CD14-positive monocyte (primary cell): ENCODE results near the gene CNTN4. TPM values are rescaled to one million over a fixed set of nuclear protein-coding genes. Genes with fewer than 3 reads are reported as not detected.

Experiments used
- DNase-seq, 3 donors: peaks; one replicate each; pipeline ENCODE4 v3.0.0-alpha.2; 2011 to 2022
- H2AFZ ChIP-seq: 2 replicates; pipeline ENCODE4 v1.6.0; 2012; ENCODE audit warnings: mild to moderate bottlenecking, low read depth, low read length, inconsistent platforms; ENCODE audit not compliant: insufficient read depth, poor library complexity, severe bottlenecking
- H3K27ac ChIP-seq, 2 donors: 1 replicate in 1 of 2; 2 replicates in 1 of 2; pipeline ENCODE4 v1.5.1; 2012 to 2013; ENCODE audit warnings: low read length in 2 of 2, control low read depth in 1 of 2, inconsistent platforms in 1 of 2, low read depth in 1 of 2, mild to moderate bottlenecking in 1 of 2
- H3K27me3 ChIP-seq, 2 donors: one replicate each; pipeline versions ENCODE4 v1.6.0 to v1.6.1; 2011 to 2013; ENCODE audit warnings: low read length in 2 of 2; ENCODE audit not compliant: control insufficient read depth in 2 of 2, insufficient read depth in 2 of 2
- H3K36me3 ChIP-seq, 2 donors: replicated peaks in 1 of 2; 1 replicate in 1 of 2; 2 replicates in 1 of 2; pipeline versions ENCODE4 v1.5.1 to v1.6.1; 2012 to 2013; ENCODE audit warnings: low read length in 2 of 2, control low read depth in 1 of 2, inconsistent platforms in 1 of 2, mild to moderate bottlenecking in 1 of 2; ENCODE audit not compliant: insufficient read depth in 2 of 2, control insufficient read depth in 1 of 2
- H3K4me1 ChIP-seq, 2 donors: 1 replicate in 1 of 2; 2 replicates in 1 of 2; pipeline versions ENCODE4 v1.5.1 to v1.6.1; 2012 to 2013; ENCODE audit warnings: low read length in 2 of 2, control low read depth in 1 of 2, inconsistent platforms in 1 of 2, mild to moderate bottlenecking in 1 of 2, moderate library complexity in 1 of 2; ENCODE audit not compliant: insufficient read depth in 2 of 2, control insufficient read depth in 1 of 2
- H3K4me2 ChIP-seq: replicated peaks from 2 replicates; pipeline ENCODE3; 2012; ENCODE audit warnings: low read length, moderate library complexity, mild to moderate bottlenecking; ENCODE audit not compliant: poor library complexity, severe bottlenecking; ENCODE audit errors: extremely low read depth
- H3K4me3 ChIP-seq, 3 experiments: fragments of 200-600 bp in 1 of 3; sonication (generic) in 1 of 3; replicated peaks in 1 of 3; 1 replicate in 2 of 3; 2 replicates in 1 of 3; pipeline ENCODE4 v1.5.1; 2011 to 2013; ENCODE audit warnings: low read length in 3 of 3, mild to moderate bottlenecking in 3 of 3, control low read depth in 2 of 3, low read depth in 2 of 3, inconsistent platforms in 1 of 3, moderate library complexity in 1 of 3
- H3K79me2 ChIP-seq: 2 replicates; pipeline ENCODE4 v1.6.0; 2012; ENCODE audit warnings: mild to moderate bottlenecking, control low read depth, inconsistent platforms, low read length, moderate library complexity; ENCODE audit not compliant: insufficient read depth
- H3K9ac ChIP-seq: 2 replicates; pipeline ENCODE4 v1.6.0; 2017; ENCODE audit warnings: low read length, mild to moderate bottlenecking; ENCODE audit not compliant: insufficient read depth, poor library complexity, severe bottlenecking
- H3K9me3 ChIP-seq, 2 donors: replicated peaks in 1 of 2; 1 replicate in 1 of 2; 2 replicates in 1 of 2; pipeline versions ENCODE4 v1.5.1 to v1.6.1; 2012 to 2013; ENCODE audit warnings: low read length in 2 of 2, control low read depth in 1 of 2; ENCODE audit not compliant: control insufficient read depth in 1 of 2, insufficient read depth in 1 of 2
- H4K20me1 ChIP-seq: 2 replicates; pipeline ENCODE4 v1.6.0; 2012; ENCODE audit warnings: mild to moderate bottlenecking, low read length, control low read depth, moderate library complexity; ENCODE audit not compliant: insufficient read depth
- H3K27ac Mint-ChIP-seq, 7 donors: one replicate each; pipeline ENCODE4 v1.8.0; 2020; ENCODE audit warnings: mild to moderate bottlenecking in 7 of 7, mixed read lengths in 7 of 7, moderate library complexity in 6 of 7, inconsistent platforms in 2 of 7
- H3K27me3 Mint-ChIP-seq, 3 donors: one replicate each; pipeline ENCODE4 v1.8.0; 2021 to 2022; ENCODE audit warnings: low read depth in 3 of 3, mild to moderate bottlenecking in 3 of 3, mixed read lengths in 3 of 3, moderate library complexity in 3 of 3, inconsistent platforms in 1 of 3
- H3K36me3 Mint-ChIP-seq, 2 donors: one replicate each; pipeline ENCODE4 v1.8.0; 2020; ENCODE audit warnings: mixed read lengths in 2 of 2, inconsistent platforms in 1 of 2, mild to moderate bottlenecking in 1 of 2
- H3K4me1 Mint-ChIP-seq: one replicate; pipeline ENCODE4 v1.8.0; 2020; ENCODE audit warnings: mild to moderate bottlenecking, mixed read lengths
- H3K4me3 Mint-ChIP-seq, 2 donors: one replicate each; pipeline ENCODE4 v1.8.0; 2020; ENCODE audit warnings: mild to moderate bottlenecking in 2 of 2, mixed read lengths in 2 of 2, moderate library complexity in 1 of 2
- H3K9me3 Mint-ChIP-seq, 7 donors: one replicate each; pipeline ENCODE4 v1.8.0; 2020 to 2022; ENCODE audit warnings: mixed read lengths in 7 of 7, mild to moderate bottlenecking in 6 of 7, moderate library complexity in 6 of 7, inconsistent platforms in 2 of 7
- WGBS: methylation state at CpG from one replicate; pipeline ENCODE4 v1.1.5; 2013; ENCODE audit warnings: missing lambda C conversion rate; ENCODE audit not compliant: insufficient coverage; 5-methylcytosine and 5-hydroxymethylcytosine counted together
- intact Hi-C, 2 donors: fragments of 100-400 bp; cut with micrococcal nuclease; formaldehyde crosslinking; loops; one replicate each; pipeline versions ENCODE4 v1.15.0 to v1.15.1; 2023
- polyA plus RNA-seq, 3 donors: library from polyadenylated mRNA; depleted of rRNA in 1 of 3; unstranded in 2 of 3; stranded (reverse) in 1 of 3; fragments of 300-500 nt in 2 of 3; fragments of >200 nt in 1 of 3; fragmentation: Illumina TruSeq in 2 of 3; gene quantifications; 1 replicate in 2 of 3; 2 replicates in 1 of 3; pipeline ENCODE4 v1.2.3, GENCODE V29; 2012 to 2021
- TF ChIP-seq, protein P1 (sequence below): fragments of 200-600 bp; IDR thresholded peaks from one replicate; pipeline ENCODE4 v1.8.0; 2022; ENCODE audit warnings: antibody characterized with exemption, mild to moderate bottlenecking

The CNTN4 gene
- polyA plus RNA-seq, 3 donors: not detected

DNA sequence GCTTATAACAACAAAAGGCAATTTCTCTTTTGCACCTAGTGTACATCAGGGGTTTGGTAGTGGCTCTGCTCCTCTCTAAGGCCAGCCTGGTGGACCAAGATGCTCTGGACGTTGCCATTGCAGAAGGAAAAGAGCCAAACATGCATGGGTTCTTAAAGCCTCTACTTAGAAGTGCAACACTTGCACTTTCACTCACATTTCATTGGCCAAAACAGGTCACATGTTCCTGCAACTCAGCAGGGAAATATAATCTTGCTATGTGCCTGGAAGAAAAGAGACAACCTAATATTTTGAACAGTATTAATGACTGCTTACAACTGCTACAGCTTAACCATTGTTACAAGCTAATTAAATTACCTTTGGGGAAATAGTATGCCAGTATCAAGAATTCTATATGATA is 828.6 kb downstream of the CNTN4 start:
- H3K4me3 Mint-ChIP-seq: no peak overlapping the region
- H3K9me3 Mint-ChIP-seq: peaks cover 0 to 8% (median 3%) of the 10 kb centered on the region in 7 donors
- Histone ChIP-seq H2AFZ (no peak overlapping the region), H4K20me1 (no peaks in the 10 kb centered on the region), H3K9me3 (peaks cover 0 to 9% of the 10 kb centered on the region in 2 donors), H3K27ac (no peak overlapping the region), H3K36me3 (no peaks in the 10 kb centered on the region), H3K27me3 (no peaks in the 10 kb centered on the region), H3K4me3 (no peak overlapping the region), H3K4me1 (no peaks in the 10 kb centered on the region), H3K79me2 (no peaks in the 10 kb centered on the region), H3K9ac (no peak overlapping the region), H3K4me2 (no peak overlapping the region)
- H3K27me3 Mint-ChIP-seq: no peaks in the 10 kb centered on the region
- no peak overlapping the region for H3K27ac Mint-ChIP-seq
- no peak for DNase-seq
- TF ChIP-seq, protein P1, sequence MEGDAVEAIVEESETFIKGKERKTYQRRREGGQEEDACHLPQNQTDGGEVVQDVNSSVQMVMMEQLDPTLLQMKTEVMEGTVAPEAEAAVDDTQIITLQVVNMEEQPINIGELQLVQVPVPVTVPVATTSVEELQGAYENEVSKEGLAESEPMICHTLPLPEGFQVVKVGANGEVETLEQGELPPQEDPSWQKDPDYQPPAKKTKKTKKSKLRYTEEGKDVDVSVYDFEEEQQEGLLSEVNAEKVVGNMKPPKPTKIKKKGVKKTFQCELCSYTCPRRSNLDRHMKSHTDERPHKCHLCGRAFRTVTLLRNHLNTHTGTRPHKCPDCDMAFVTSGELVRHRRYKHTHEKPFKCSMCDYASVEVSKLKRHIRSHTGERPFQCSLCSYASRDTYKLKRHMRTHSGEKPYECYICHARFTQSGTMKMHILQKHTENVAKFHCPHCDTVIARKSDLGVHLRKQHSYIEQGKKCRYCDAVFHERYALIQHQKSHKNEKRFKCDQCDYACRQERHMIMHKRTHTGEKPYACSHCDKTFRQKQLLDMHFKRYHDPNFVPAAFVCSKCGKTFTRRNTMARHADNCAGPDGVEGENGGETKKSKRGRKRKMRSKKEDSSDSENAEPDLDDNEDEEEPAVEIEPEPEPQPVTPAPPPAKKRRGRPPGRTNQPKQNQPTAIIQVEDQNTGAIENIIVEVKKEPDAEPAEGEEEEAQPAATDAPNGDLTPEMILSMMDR: no peak
- no peaks in the 10 kb centered on the region for H3K4me1 Mint-ChIP-seq
- no peaks in the 10 kb centered on the region for H3K36me3 Mint-ChIP-seq
- intact Hi-C loops: no loop called here
- no CpG with 5 or more reads among the region's 1 CpG for WGBS

DNA sequence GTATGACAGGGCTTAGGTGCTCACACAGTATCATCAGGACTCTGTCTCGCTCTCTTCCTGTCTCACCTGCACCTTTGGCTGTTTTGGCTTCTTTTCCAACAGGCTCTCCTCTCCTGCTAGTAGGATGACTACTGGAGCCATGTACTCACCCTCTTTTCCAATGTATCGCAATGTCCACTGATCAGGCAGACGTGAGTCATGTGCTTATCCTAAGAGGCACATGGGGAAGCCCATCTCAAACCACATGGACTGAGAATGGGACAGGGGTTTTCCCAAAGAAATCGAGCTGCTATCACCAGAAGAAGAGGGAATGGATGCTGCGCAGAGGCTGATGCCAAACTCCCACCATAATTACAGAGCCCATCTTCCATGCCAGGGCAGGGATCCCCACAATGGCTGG is 830.9 kb downstream of the CNTN4 start:
- no peaks in the 10 kb centered on the region for H3K27me3 ChIP-seq
- Mint-ChIP-seq H3K4me3 (no peak overlapping the region), H3K9me3 (peaks cover 0 to 14% (median 9%) of the 10 kb centered on the region in 7 donors), H3K27me3 (peaks cover 0 to 2% (median 0%) of the 10 kb centered on the region in 3 donors), H3K36me3 (no peaks in the 10 kb centered on the region), H3K27ac (no peak overlapping the region), H3K4me1 (no peaks in the 10 kb centered on the region)
- no peaks in the 10 kb centered on the region for H3K79me2 ChIP-seq
- TF ChIP-seq, protein P1: no peak
- no peaks in the 10 kb centered on the region for H3K36me3 ChIP-seq
- no peak overlapping the region for H3K4me3 ChIP-seq
- no peak overlapping the region for H3K9ac ChIP-seq
- H3K9me3 ChIP-seq: peaks cover 0 to 17% of the 10 kb centered on the region in 2 donors
- WGBS: no CpG with 5 or more reads among the region's 5 CpGs
- no peaks in the 10 kb centered on the region for H4K20me1 ChIP-seq
- H3K4me1 ChIP-seq: no peaks in the 10 kb centered on the region
- no peak overlapping the region for H3K27ac ChIP-seq
- no peak overlapping the region for H2AFZ ChIP-seq
- DNase-seq: no peak
- no peak overlapping the region for H3K4me2 ChIP-seq
- intact Hi-C loops: no loop called here
